GM21825 (cell line): Measurements from ENCODE around the gene SPTAN1.
"Not testable (repeated sequence)": the region's sequence is repeated elsewhere in the genome, so short reads cannot be mapped to it uniquely, and the experiment has no call there.

Experiments used
- ATAC-seq: cut with Tn5 transposase; IDR thresholded peaks from one replicate; pipeline ENCODE4 v1.9.1; 2021; ENCODE audit warnings: mild to moderate bottlenecking, moderate library complexity; ENCODE audit not compliant: unreplicated experiment

SPTAN1 gene

GRCh38 chr9:128631636-128632035, 79.2 kb downstream of the SPTAN1 start:
- ATAC-seq, result no peak

GRCh38 chr9:128632066-128632465, 79.7 kb downstream of the SPTAN1 start:
- ATAC-seq, result no peak

- no peak for ATAC-seq
Measured at GRCh38 chr9:128632486-128632885, 80.1 kb downstream of the SPTAN1 start.

DNA sequence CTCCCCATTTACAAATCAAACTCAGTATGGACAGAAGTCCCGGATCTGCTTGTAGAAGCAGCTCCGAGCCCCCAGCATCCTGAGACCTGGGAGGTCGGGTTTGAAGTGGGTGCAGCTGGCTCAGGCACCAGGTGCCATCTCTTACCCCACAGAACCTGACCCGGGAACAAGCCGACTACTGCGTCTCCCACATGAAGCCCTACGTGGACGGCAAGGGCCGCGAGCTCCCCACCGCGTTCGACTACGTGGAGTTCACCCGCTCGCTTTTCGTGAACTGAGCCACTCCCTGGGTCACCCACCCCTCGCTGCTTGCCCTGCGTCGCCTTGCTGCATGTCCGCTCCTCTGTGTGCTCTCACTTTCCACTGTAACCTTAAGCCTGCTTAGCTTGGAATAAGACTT, 80.7 kb downstream of the SPTAN1 start:
- no peak for ATAC-seq

- ATAC-seq, result no peak
Measured at GRCh38 chr9:128633601-128634000, 81.2 kb downstream of the SPTAN1 start.

- no peak for ATAC-seq
Measured at GRCh38 chr9:128634111-128634510, 81.7 kb downstream of the SPTAN1 start.

DNA sequence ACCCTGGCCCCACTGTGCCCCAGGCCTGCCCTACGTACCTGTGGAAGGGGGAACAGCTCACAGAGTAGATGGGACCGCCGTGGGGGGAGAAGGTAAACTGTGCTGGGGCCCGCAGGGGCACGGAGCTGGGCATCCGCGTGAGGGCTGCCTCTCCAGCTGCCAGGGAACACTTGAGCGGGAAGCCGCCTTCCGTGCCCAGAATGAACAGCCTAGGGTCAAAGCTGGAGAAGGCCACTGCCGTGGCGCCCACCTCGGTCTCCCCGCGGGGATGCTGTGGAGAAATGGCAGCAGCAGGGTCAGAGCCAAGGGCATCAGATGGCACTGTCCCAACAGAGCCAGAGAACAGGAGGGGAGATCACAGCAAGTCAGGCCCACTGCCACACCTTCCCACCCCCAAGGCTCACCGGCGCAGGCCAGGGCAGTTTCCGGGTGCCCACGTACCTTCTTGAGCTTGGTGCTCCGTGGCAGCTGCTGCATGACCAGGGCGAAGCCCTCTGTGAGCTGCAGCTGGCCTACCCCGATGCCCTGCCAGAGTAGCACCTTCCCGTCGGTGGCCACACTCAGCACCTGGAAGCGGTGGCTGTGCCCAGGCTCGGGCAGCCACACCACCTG, 82.4 kb downstream of the SPTAN1 start:
- ATAC-seq, result no peak

DNA sequence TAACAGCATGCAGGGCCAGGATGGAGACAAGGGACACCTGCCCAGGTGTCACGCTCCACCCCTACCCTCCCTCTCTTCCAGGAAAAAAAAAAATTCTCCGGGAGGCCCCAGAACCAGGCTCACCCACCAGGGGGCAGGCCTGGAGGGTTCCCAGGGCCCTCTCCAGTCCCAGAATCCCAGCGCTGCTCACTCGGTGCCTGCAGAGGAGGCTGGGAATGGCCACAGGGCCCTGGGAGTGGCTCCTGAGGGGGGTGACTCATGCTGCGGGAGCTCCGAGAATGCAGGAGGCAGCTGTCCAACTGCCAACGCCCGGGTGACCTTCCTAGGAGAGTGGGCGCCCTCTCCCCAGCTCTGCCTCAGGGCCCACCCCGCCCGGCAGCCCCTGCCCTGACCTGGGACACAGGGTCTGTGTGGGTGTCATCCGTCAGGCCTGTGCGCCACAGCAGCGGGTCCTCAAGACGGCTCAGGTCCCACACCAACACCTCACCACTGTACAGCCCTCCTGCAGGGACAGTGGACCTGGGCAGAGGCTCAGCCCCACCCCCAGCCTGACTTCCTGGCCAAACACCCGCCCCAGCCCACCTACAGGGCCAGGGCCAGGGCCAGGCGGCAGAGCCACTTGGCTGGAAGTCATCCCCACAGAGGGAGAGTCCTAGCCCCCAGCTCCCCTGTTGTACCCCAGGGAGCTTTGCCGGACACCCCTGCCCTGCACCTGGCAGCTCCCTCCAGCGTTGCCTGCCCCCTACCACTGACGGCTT, 83.1 kb downstream of the SPTAN1 start:
- no peak for ATAC-seq

- ATAC-seq, result no peak
Measured at GRCh38 chr9:128636024-128636390, 83.6 kb downstream of the SPTAN1 start.

GRCh38 chr9:128636556-128637530, 84.5 kb downstream of the SPTAN1 start:
- no peak for ATAC-seq

DNA sequence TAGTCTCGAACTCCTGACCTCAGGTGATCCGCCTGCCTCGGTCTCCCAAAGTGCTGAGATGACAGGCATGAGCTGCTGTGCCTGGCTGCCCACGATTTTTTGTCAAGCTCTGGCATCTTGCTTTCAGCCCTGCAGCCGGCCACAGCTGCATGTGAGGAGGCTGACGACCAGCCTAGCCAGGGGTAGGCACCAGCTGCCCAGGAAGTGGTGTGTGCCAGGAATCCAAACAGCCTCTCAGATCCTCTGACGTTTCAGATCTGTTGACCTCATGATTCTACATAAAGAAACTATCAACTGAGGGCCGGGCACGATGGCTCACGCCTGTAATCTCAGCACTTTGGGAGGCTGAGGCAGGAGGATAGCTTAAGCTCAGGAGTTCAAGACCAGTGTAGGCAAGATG, 85.3 kb downstream of the SPTAN1 start:
- ATAC-seq, result no peak

DNA sequence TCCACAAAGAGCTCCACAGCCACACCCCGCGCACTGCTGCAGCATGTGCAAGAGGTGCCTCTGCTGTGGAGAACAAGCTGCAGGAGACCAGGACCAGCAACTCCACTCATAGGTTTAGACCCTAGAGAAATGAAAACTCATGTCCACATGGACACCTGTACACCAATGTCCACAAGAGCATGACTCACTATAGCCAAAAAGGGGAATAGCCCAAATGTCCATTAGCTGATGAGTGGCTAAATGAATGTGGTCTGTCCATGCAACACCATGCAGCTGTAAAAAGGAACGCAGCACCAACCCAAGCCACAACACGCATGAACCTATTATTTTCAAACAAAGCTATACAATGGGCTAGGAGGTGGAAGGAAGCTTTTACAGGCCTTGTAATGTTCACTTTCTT, 86.2 kb downstream of the SPTAN1 start:
- ATAC-seq, result no peak

- no peak for ATAC-seq
Measured at GRCh38 chr9:128640603-128641002, 88.2 kb downstream of the SPTAN1 start.

GRCh38 chr9:128642675-128643245, 90.4 kb downstream of the SPTAN1 start:
- ATAC-seq, result no peak

DNA sequence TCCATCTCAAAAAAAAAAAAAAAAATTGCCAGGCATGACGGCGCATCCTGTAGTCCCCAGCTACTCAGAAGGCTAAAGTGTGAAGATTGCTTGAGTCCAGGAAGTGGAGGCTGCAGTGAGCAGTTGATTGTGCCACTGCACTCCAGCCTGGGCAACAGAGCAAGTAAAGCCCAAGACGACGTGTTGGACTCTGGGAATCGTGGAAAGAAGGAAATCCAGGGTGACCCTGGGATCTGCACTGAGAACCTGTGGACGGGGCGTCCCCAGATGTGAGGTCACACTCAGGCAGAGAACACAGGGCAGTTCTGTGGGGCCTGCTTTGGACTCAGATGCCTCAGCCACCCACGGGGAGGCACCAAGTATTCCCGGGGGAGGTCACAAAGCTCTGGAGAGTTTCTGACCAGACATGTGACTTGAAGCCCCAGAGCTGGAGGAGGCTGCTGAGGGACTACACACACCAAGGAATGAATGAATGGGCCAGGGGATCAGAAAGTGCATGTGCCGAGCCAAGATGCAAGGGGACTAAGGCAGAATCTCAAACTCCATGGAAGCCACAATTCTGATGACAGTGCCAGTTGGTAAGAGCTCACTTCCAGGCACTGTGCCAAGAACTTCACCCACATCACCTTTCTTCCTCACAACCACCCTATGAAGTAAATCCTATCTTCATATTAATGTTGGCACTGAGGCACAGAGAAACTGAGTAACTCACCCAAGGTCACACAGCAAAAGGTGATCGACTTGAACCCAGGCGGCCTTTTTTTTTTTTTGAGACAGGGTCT, 91.3 kb downstream of the SPTAN1 start:
- ATAC-seq, result peak; percentile 69

DNA sequence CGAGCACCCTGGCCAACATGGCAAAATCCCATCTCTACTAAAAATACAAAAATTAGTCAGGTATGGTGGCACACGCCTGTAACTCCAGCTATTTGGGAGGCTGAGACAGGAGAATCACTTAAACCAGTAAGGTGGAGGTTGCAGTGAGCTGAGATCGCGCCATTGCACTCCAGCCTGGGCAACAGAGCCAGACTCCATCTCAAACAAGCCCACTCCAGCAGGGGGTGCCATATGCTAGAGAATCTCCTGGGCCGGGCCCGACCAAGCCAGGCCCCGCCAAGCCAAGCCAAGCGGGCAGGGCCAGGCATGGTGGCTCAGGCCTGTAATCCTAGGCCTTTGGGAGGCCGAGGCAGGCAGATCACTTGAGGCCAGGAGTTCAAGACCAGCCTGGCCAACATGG, 95.8 kb downstream of the SPTAN1 start:
- not testable (repeated sequence) for ATAC-seq

GRCh38 chr9:128651798-128652197, 99.4 kb downstream of the SPTAN1 start:
- no peak for ATAC-seq

DNA sequence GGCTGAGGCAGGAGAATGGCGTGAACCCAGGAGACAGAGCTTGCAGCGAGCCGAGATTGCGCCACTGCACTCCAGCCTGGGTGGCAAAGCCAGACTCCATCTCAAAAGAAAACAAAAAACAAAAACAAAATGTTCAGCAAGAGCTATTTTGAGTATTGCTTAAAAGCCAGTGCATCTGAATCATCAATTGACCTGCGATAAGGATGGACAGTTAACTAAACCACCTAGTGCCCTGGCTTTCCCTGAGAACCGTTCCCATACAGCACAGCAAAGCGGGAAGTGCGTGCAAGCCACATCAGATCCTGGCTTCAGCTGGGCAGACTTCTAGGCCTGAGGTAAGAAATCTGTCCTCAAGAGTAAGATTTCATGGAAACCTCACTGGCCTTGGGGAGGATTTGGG, 101.5 kb downstream of the SPTAN1 start:
- ATAC-seq, result no peak

DNA sequence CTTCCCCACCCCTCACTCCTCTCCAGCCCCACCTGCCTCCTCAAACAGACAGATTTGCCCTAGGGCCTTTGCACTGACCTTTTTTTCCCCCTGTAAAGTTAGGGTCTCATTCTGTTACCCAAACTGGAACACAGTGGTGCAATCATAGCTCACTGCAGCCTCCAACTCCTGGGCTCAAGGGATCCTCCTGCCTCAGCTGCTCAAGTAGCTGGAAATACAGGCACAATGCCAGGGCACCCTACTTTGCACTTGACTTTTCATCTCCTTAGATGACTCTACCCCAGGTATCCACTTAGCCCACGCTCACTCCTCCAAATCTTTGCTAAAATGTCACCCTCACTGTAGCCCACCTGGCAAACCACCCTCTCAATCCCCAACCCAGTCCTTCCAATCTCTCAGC, 102.1 kb downstream of the SPTAN1 start:
- no peak for ATAC-seq
